Measurements from ENCODE around the gene ABCD1. TPM values are rescaled to one million over a fixed set of nuclear protein-coding genes. Genes with fewer than 3 reads are reported as not detected.
"Not testable (repeated sequence)": the region's sequence is repeated elsewhere in the genome, so short reads cannot be mapped to it uniquely, and the experiment has no call there.

Gene ABCD1
- total RNA-seq, 2 experiments from 2014 or later: 16.5 to 17.6 TPM

DNA sequence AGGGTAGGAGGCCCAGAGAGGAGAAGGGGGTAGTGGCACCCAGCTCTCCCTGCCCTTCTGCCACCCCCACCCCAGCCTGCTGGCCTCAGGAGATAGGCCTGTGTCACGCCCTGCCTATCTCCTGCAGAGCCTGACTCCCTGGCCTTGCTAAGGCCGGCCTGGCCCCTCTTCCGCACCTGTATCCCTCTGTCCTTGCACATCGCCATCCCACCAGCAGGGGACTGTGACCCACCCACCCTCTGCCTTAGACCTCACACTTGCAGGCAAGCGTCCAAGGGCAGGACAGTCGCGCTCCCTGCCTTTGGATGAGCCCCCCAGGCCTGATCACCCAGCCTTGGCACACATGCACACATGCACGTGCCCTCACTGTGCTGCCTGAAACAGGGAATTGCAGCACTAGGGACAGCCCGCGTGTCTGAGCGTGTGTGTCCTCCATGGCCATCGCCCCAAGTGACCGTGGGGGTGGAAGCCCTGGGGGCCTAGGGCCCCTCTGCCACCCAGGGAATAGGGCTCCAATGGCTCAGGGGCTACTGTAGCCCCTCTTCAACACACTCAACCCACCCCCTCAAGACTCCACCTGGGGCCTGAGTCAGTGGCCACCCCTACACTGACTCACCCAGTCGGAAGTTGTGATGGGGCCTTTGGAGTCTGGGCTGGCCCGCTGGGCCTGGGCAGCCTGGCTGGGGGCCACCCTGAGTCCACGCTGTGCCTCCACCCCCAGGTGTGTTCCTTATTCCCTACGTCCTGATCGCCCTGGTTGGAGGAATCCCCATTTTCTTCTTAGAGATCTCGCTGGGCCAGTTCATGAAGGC, 34.8 kb upstream of the ABCD1 start:
- ChIA-PET POLR2A (no interaction called here), CTCF (no interaction called here)
- no peak for DNase-seq
- H3K36me3 Mint-ChIP-seq (ENCODE audit: low read depth): no peaks in the 10 kb centered on the region
- no peaks in the 10 kb centered on the region for H3K9me3 Mint-ChIP-seq
- H3K4me1 Mint-ChIP-seq: no peaks in the 10 kb centered on the region
- peaks cover 6% of the 10 kb centered on the region for H3K27me3 Mint-ChIP-seq
- H3K4me3 Mint-ChIP-seq: no peak overlapping the region
- no peak overlapping the region for H3K27ac Mint-ChIP-seq

DNA sequence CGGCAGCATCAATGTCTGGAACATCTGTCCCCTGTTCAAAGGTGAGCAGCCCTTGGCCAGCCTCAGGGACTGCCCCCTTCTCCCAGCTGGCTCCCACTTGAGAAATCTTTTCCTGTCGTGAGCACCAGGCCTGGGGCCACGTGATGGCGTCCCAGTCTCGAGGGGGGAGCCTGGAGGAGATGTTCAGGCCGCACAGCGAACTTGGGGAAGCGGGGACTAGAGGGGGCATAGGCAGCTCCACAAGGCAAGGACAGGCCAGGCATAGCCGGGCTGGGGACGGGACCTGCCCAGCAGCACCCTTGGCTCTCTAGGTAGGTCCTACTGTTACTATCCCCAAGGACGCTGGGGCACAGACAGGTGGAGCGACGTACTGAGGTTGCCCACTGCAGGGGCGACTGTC, 34.2 kb upstream of the ABCD1 start:
- ChIA-PET CTCF (no interaction called here), POLR2A (no interaction called here)
- Mint-ChIP-seq H3K27ac (no peak overlapping the region), H3K27me3 (peaks cover 6% of the 10 kb centered on the region), H3K4me3 (no peak overlapping the region), H3K4me1 (no peaks in the 10 kb centered on the region), H3K9me3 (no peaks in the 10 kb centered on the region), H3K36me3 (ENCODE audit: low read depth) (no peaks in the 10 kb centered on the region)
- DNase-seq: no peak

DNA sequence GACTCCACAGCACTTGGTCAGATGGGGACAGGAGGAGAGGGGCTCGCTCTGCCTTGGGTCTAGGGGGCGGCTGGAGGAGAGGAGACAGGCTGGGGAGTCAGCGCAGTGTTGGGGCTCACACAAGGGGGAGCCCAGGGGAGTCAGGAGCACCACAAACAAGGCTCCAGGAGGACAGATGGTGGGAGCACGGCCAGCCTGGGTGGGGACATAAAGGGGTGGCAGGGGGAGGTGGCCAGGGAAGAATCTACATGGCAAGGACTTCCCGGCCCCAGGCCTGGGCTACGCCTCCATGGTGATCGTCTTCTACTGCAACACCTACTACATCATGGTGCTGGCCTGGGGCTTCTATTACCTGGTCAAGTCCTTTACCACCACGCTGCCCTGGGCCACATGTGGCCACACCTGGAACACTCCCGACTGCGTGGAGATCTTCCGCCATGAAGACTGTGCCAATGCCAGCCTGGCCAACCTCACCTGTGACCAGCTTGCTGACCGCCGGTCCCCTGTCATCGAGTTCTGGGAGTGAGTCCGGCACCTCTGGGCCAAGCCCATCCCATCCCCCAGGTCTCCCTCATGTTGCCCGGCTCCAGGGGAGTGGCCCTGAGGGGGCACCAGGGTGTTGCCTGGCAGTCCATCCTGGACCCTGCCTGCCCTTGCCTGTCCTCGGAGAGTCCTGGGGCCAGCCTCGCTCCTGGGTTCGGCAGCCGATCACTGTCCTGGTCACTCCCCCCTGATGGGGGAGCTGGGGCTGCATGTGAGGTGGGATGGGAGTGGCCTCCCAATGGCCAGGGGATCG, 33.4 kb upstream of the ABCD1 start:
- H3K4me3 Mint-ChIP-seq; CTCF ChIA-PET; H3K4me1 Mint-ChIP-seq; POLR2A ChIA-PET; H3K27ac Mint-ChIP-seq; H3K36me3 Mint-ChIP-seq (ENCODE audit: low read depth); H3K27me3 Mint-ChIP-seq; DNase-seq; H3K9me3 Mint-ChIP-seq: not testable (repeated sequence)

DNA sequence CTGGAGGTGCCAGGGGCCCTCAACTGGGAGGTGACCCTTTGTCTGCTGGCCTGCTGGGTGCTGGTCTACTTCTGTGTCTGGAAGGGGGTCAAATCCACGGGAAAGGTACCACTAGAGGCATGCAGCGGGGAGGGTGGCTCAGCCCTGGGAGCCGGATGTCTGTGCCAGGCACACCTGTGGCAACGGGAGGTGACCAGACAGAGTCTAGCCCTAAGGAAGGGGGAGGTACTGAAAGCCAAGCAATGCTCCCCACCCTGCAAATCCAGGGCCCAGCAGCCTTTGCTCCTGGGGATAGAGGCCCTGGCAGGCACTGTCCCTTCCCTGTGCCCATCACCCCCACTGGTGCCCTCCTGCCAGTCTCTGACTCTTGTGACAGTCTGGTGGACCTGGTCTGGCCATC, 32.7 kb upstream of the ABCD1 start:
- Mint-ChIP-seq H3K36me3 (ENCODE audit: low read depth) (peaks cover 2% of the 10 kb centered on the region), H3K4me1 (no peaks in the 10 kb centered on the region), H3K9me3 (no peaks in the 10 kb centered on the region), H3K27ac (no peak overlapping the region), H3K4me3 (no peak overlapping the region), H3K27me3 (no peaks in the 10 kb centered on the region)
- POLR2A ChIA-PET: no interaction called here
- CTCF ChIA-PET: no interaction called here
- DNase-seq: no peak

DNA sequence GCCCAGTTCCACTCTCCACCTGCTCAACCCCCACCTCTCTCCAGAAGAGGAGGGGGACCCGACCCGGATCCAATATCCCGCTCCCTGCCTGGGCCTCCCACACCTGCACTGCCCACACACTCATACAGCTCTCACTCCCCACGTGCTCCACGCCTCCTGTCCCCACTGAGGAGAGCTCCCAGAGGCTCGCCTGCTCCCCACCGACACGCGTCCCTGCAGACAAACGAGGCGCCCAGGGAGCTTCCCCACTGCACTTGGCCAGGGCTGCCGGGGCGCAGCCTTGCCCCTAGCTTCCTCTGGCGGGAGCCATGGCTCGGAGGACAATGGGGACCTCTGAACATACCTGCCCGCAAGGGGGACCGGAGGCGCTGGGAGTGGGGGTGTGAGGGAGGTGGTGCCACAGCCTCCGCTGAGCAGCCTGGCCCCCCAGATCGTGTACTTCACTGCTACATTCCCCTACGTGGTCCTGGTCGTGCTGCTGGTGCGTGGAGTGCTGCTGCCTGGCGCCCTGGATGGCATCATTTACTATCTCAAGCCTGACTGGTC, 32.0 kb upstream of the ABCD1 start:
- CTCF ChIA-PET: no interaction called here
- Mint-ChIP-seq H3K9me3 (no peaks in the 10 kb centered on the region), H3K27ac (no peak overlapping the region), H3K27me3 (no peaks in the 10 kb centered on the region), H3K36me3 (ENCODE audit: low read depth) (peaks cover 9% of the 10 kb centered on the region), H3K4me3 (no peak overlapping the region), H3K4me1 (no peaks in the 10 kb centered on the region)
- POLR2A ChIA-PET: no interaction called here
- no peak for DNase-seq

DNA sequence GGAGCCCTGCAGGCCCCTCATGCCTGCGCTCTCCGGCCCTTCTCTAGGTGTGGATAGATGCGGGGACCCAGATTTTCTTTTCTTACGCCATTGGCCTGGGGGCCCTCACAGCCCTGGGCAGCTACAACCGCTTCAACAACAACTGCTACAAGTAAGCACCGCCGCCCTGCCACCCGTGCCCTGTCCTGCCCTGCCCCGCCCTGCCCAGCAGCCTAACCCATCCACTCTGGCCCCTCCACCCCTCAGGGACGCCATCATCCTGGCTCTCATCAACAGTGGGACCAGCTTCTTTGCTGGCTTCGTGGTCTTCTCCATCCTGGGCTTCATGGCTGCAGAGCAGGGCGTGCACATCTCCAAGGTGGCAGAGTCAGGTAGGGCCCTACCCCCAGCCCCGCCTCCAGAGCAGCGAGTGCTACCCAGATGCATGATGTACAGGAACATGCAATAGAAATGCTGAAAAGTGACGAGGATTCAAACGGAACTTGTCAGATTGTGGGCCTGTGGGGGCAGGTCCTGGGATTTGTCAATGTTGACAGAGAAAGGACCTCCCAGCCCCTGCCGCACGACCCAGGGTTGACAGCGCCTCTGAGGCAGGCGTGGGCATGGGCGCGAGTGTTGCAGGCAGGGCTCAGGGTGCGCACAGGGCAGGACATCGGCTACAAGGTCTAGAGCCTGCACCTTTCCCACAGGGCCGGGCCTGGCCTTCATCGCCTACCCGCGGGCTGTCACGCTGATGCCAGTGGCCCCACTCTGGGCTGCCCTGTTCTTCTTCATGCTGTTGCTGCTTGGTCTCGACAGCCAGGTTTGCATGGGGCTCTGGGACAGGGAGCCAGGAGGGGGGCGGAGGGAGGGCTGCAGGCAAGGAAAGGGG, 31.2 kb upstream of the ABCD1 start:
- ChIA-PET CTCF (no interaction called here), POLR2A (no interaction called here)
- no peak overlapping the region for H3K4me3 Mint-ChIP-seq
- no peaks in the 10 kb centered on the region for H3K27me3 Mint-ChIP-seq
- peaks cover 10% of the 10 kb centered on the region for H3K36me3 Mint-ChIP-seq (ENCODE audit: low read depth)
- DNase-seq: no peak
- no peak overlapping the region for H3K27ac Mint-ChIP-seq
- H3K9me3 Mint-ChIP-seq: no peaks in the 10 kb centered on the region
- H3K4me1 Mint-ChIP-seq: no peaks in the 10 kb centered on the region

DNA sequence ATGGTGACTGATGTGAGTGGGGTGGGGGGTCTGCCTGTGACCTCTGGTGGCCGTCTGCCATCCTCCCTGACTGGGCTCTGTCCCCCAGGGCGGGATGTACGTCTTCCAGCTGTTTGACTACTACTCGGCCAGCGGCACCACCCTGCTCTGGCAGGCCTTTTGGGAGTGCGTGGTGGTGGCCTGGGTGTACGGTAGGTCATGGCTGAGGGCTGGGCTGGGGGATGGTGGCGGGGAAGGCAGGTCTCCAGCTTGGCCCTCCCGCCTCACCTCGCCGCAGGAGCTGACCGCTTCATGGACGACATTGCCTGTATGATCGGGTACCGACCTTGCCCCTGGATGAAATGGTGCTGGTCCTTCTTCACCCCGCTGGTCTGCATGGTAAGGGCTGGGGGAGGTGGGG, 30.4 kb upstream of the ABCD1 start:
- H3K4me1 Mint-ChIP-seq, H3K27me3 Mint-ChIP-seq, DNase-seq, H3K9me3 Mint-ChIP-seq, H3K4me3 Mint-ChIP-seq, H3K27ac Mint-ChIP-seq, POLR2A ChIA-PET, CTCF ChIA-PET: not testable (repeated sequence)
- peaks cover 14% of the 10 kb centered on the region for H3K36me3 Mint-ChIP-seq (ENCODE audit: low read depth)

DNA sequence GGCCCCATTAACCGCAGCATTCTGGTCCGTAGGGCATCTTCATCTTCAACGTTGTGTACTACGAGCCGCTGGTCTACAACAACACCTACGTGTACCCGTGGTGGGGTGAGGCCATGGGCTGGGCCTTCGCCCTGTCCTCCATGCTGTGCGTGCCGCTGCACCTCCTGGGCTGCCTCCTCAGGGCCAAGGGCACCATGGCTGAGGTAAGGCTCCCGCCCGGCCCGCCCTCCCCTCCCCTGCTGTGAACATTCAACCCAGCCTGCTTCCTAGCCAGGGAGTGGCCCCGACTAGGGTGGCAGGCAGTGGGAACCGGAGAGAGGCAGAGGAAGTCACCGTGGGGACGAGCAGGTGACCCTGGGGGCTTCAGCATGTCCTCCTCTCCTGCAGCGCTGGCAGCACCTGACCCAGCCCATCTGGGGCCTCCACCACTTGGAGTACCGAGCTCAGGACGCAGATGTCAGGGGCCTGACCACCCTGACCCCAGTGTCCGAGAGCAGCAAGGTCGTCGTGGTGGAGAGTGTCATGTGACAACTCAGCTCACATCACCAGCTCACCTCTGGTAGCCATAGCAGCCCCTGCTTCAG, 29.9 kb upstream of the ABCD1 start:
- Mint-ChIP-seq H3K27me3 (no peaks in the 10 kb centered on the region), H3K27ac (no peak overlapping the region), H3K36me3 (ENCODE audit: low read depth) (peaks cover 14% of the 10 kb centered on the region), H3K9me3 (no peaks in the 10 kb centered on the region), H3K4me3 (no peak overlapping the region), H3K4me1 (no peaks in the 10 kb centered on the region)
- ChIA-PET POLR2A (no interaction called here), CTCF (no interaction called here)
- no peak for DNase-seq

DNA sequence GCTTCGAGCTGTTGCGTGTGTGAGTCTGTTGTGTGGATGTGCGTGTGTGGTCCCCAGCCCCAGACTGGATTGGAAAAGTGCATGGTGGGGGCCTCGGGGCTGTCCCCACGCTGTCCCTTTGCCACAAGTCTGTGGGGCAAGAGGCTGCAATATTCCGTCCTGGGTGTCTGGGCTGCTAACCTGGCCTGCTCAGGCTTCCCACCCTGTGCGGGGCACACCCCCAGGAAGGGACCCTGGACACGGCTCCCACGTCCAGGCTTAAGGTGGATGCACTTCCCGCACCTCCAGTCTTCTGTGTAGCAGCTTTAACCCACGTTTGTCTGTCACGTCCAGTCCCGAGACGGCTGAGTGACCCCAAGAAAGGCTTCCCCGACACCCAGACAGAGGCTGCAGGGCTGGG, 28.6 kb upstream of the ABCD1 start:
- ChIA-PET POLR2A (no interaction called here), CTCF (no interaction called here)
- Mint-ChIP-seq H3K4me3 (no peak overlapping the region), H3K36me3 (ENCODE audit: low read depth) (peaks cover 20% of the 10 kb centered on the region), H3K4me1 (no peaks in the 10 kb centered on the region), H3K9me3 (no peaks in the 10 kb centered on the region), H3K27ac (no peak overlapping the region), H3K27me3 (no peaks in the 10 kb centered on the region)
- no peak for DNase-seq

DNA sequence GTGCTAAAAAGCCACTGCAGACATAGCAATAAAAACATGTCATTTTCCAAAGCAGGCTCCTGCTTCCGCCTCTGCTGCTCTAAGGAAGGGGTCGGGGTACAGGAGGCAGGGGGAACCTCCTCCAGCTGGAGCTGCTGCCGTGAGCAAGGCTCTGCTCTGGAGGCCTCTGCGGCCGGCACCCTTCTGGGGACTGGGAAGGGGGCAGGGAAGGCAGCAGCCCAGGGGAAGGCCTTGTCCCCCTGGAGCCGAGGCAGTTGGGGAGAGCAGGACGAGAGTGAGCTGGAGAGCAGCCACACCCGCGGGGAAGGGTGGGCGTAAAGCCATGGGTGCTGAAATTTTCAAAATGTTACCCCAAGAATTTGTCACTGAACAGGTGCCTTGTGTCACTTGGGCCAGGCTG, 28.1 kb upstream of the ABCD1 start:
- H3K4me3 Mint-ChIP-seq, CTCF ChIA-PET, H3K27ac Mint-ChIP-seq: not testable (repeated sequence)

DNA sequence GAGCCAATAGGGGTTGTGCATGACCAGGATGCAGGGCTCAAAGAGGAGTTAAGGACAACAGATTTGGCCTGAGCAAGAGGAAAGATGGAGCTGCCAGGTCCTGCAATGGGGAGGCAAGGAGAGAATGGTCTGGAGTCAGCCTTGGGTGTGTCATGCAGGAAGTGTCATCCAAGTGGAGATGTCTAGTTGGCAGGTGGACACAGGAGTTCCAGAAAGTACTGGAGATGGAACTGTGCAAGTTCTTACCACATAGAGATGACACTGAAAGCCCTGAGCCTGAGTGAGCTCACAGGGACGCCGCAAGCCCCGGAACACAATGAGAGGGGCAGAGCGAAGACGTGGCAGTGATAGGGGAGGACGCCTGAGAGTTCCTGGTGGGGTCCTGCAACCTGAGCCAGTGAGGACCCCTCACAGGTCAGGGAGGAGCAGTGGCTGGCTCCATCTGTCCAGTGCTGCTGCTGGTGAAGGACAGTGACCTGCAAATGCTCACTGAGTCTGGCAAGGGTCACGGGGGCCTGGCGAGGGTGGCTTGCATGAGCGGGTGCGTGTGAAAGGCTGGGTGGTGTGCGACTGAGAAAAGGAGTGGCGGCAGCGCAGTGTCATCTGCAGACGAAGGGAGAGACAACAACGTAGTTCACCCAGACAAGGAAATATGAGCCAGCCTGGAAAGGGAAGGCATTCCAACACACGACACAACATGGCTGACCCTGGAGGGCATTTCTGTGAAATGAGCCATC, 27.5 kb upstream of the ABCD1 start:
- H3K4me3 Mint-ChIP-seq, H3K4me1 Mint-ChIP-seq, H3K27ac Mint-ChIP-seq, POLR2A ChIA-PET, H3K9me3 Mint-ChIP-seq, CTCF ChIA-PET, H3K27me3 Mint-ChIP-seq, DNase-seq: not testable (repeated sequence)
- H3K36me3 Mint-ChIP-seq (ENCODE audit: low read depth): peaks cover 20% of the 10 kb centered on the region

More for the DNA sequence above, 28.1 kb upstream of the ABCD1 start:
- H3K27me3 Mint-ChIP-seq, H3K9me3 Mint-ChIP-seq, POLR2A ChIA-PET, DNase-seq, H3K4me1 Mint-ChIP-seq: not testable (repeated sequence)
- peaks cover 20% of the 10 kb centered on the region for H3K36me3 Mint-ChIP-seq (ENCODE audit: low read depth)

DNA sequence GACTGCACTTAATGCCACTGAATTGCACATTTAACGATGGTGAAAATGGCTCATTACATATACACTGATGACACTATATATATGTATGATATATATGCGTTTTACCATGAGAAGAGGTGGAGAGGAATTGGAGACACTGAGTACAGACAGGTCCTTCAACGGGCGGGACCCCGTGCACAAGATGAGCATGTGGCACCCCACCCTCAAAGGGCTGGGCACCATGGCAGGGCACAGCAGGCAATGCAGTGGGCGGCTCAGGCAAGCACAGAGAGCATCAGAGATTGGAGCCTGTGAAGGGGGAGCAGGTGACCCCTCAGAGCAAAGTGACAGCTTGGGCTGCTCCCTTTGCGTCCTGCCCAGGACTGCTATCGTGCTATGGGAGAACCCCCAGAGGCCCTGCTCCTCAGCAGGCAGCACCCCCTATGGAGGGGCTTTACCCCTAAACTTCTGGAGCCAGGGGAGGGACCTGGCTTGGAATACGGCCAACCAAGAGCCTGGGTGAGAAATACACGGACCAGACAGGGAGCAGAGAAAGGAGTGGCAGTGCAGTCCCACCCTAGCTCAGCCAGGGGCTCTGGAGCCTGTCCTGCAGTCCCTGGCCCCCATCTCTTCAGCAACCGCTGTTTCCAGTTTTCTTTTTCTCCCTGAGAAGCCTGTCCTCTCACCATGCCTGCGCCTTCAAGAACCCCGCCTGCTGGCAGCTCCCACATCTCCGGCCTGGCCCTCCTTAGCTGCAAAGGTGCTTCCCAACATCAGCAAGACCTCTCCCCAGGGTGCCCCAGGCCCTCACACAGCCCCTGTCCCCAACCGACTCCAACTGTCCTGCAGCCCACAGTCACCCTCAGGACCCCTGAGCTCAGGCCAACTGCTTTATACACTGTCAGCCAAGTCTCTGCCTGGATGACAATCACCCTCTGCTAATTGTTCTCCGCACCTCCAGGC, 26.5 kb upstream of the ABCD1 start:
- Mint-ChIP-seq H3K9me3 (no peaks in the 10 kb centered on the region), H3K27ac (no peak overlapping the region), H3K4me1 (no peaks in the 10 kb centered on the region), H3K27me3 (no peaks in the 10 kb centered on the region), H3K36me3 (ENCODE audit: low read depth) (peaks cover 20% of the 10 kb centered on the region), H3K4me3 (no peak overlapping the region)
- no peak for DNase-seq
- POLR2A ChIA-PET: no interaction called here
- CTCF ChIA-PET: no interaction called here

All from activated CD4-positive, alpha-beta memory T cell treated with anti-CD3 and anti-CD28 coated beads, Interleukin-2, amount 10 ng/mL, durations not matched to agents 7 days and 5 days (primary cell).